Liver (tissue), 9 donors: ENCODE data around the gene ZCWPW1. TPM values are rescaled to one million over a fixed set of nuclear protein-coding genes. Genes with fewer than 3 reads are reported as not detected.

Experiments used
- DNase-seq: peaks from one replicate; pipeline ENCODE4 v3.0.0-alpha.2; 2017; ENCODE audit warnings: low spot score
- H3K27ac ChIP-seq, 2 donors: one replicate each; pipeline ENCODE4 v1.7.0; 2013; ENCODE audit warnings: inconsistent platforms in 2 of 2, low read length in 2 of 2, control low read depth in 1 of 2, low read depth in 1 of 2, mild to moderate bottlenecking in 1 of 2
- H3K27me3 ChIP-seq, 4 donors: one replicate each; pipeline versions ENCODE4 v1.6.1 to v1.7.0; 2013; ENCODE audit warnings: low read length in 3 of 4, inconsistent platforms in 1 of 4, mild to moderate bottlenecking in 1 of 4, moderate library complexity in 1 of 4; ENCODE audit not compliant: control insufficient read depth in 4 of 4, insufficient read depth in 4 of 4
- H3K36me3 ChIP-seq, 4 donors: one replicate each; pipeline versions ENCODE4 v1.6.1 to v1.7.0; 2013; ENCODE audit warnings: low read length in 3 of 4, mild to moderate bottlenecking in 3 of 4, low read depth in 1 of 4, moderate library complexity in 1 of 4; ENCODE audit not compliant: control insufficient read depth in 4 of 4, insufficient read depth in 3 of 4
- H3K4me1 ChIP-seq, 4 donors: one replicate each; pipeline versions ENCODE4 v1.6.1 to v1.7.0; 2013; ENCODE audit warnings: low read length in 3 of 4, mild to moderate bottlenecking in 3 of 4, moderate library complexity in 1 of 4; ENCODE audit not compliant: control insufficient read depth in 4 of 4, insufficient read depth in 4 of 4
- H3K4me3 ChIP-seq, 3 donors: one replicate each; pipeline versions ENCODE4 v1.6.1 to v1.7.0; 2013; ENCODE audit warnings: low read length in 3 of 3, control low read depth in 1 of 3, low read depth in 1 of 3, mild to moderate bottlenecking in 1 of 3
- H3K9ac ChIP-seq, 2 donors: one replicate each; pipeline ENCODE4 v1.7.0; 2013; ENCODE audit warnings: low read length in 2 of 2, mild to moderate bottlenecking in 2 of 2, moderate library complexity in 2 of 2, control low read depth in 1 of 2, low read depth in 1 of 2
- H3K9me3 ChIP-seq, 4 donors: one replicate each; pipeline versions ENCODE4 v1.6.1 to v1.7.0; 2013; ENCODE audit warnings: low read length in 3 of 4; ENCODE audit not compliant: control insufficient read depth in 4 of 4
- CTCF ChIP-seq: fragments of 150-350 bp; IDR thresholded peaks from 2 replicates; pipeline ENCODE4 v1.5.1; 2017; ENCODE audit warnings: improper control_type of control experiment, low read depth, low read length; ENCODE audit not compliant: missing input control
- EGR1 ChIP-seq, 2 donors: IDR thresholded peaks; 2 replicates each; pipeline ENCODE4 v1.6.1; 2016 to 2018; ENCODE audit warnings: antibody characterized with exemption in 2 of 2, low read depth in 2 of 2
- FOXA1 ChIP-seq: IDR thresholded peaks from 2 replicates; pipeline ENCODE4 v1.6.1; 2016; ENCODE audit warnings: antibody characterized with exemption
- FOXA2 ChIP-seq: IDR thresholded peaks from 2 replicates; pipeline ENCODE4 v1.6.1; 2016; ENCODE audit warnings: antibody characterized with exemption
- GABPA ChIP-seq, 2 donors: IDR thresholded peaks in 1 of 2; conservative IDR thresholded peaks in 1 of 2; 2 replicates each; pipeline ENCODE4 v1.6.1; 2016; ENCODE audit warnings: antibody characterized with exemption in 2 of 2, mild to moderate bottlenecking in 1 of 2, moderate library complexity in 1 of 2
- HNF4A ChIP-seq, 2 donors: conservative IDR thresholded peaks; 2 replicates each; pipeline ENCODE4 v1.6.1; 2016; ENCODE audit warnings: antibody characterized with exemption in 2 of 2, mild to moderate bottlenecking in 2 of 2
- JUND ChIP-seq, 2 donors: IDR thresholded peaks; 2 replicates each; pipeline ENCODE4 v1.6.1; 2016; ENCODE audit warnings: antibody characterized with exemption in 2 of 2
- MAX ChIP-seq: IDR thresholded peaks from 2 replicates; pipeline ENCODE4 v1.6.1; 2016; ENCODE audit warnings: antibody characterized with exemption
- NR2F2 ChIP-seq: IDR thresholded peaks from 2 replicates; pipeline ENCODE4 v1.6.1; 2016; ENCODE audit warnings: antibody characterized with exemption
- RXRA ChIP-seq, 2 donors: IDR thresholded peaks; 2 replicates each; pipeline ENCODE4 v1.6.1; 2017 to 2018; ENCODE audit warnings: antibody characterized with exemption in 2 of 2, mild to moderate bottlenecking in 1 of 2
- SP1 ChIP-seq: IDR thresholded peaks from 2 replicates; pipeline ENCODE4 v1.6.1; 2018; ENCODE audit warnings: antibody characterized with exemption, mild to moderate bottlenecking
- WGBS: extraction: QIAGEN DNeasy Blood & Tissue Kit; methylation state at CpG from one replicate; pipeline ENCODE4 v1.1.7; 2013; 5-methylcytosine and 5-hydroxymethylcytosine counted together
- polyA plus RNA-seq, 2 donors: library from polyadenylated mRNA; stranded (reverse) in 1 of 2; unstranded in 1 of 2; fragments of 200-250 nt in 1 of 2; fragments of >200 nt in 1 of 2; fragmentation: Nextera tagmentation in 1 of 2; extraction: Ambion mirVana in 1 of 2; gene quantifications; one replicate each; pipeline versions ENCODE4 v1.2.1 to v1.2.3, GENCODE V29; 2013 to 2015
- total RNA-seq, 2 donors: library from RNA; depleted of rRNA; stranded (reverse); fragments of >200 nt; gene quantifications; one replicate each; pipeline ENCODE4 v1.2.3, GENCODE V29; 2014
- TF ChIP-seq, protein P1 (sequence below): IDR thresholded peaks from 2 replicates; pipeline ENCODE4 v1.6.1; 2016; ENCODE audit warnings: antibody characterized with exemption, mild to moderate bottlenecking
- donor health status: healthy.
- donor health status: healthy.
- donor health status: healthy.
- donor health status: healthy.
- donor health status: healthy.

The ZCWPW1 gene
- total and polyA plus RNA-seq, 4 donors = 1.4 to 3.3 (median 2.8) TPM

GRCh38 chr7:100419660-100420226 is 8.8 kb downstream of the ZCWPW1 start:
- TF ChIP-seq NR2F2 = no peak
- no peak for TF ChIP-seq JUND (IDR thresholded peaks at IDR 0.05)
- no peak for TF ChIP-seq FOXA2
- TF ChIP-seq GABPA (IDR thresholded peaks at IDR 0.05 in 1 of 2, conservative IDR thresholded peaks at IDR 0.05 in 1 of 2) = no peak
- no peak for TF ChIP-seq MAX
- 91% methylated on average over 1 of the region's 1 CpG for WGBS

DNA sequence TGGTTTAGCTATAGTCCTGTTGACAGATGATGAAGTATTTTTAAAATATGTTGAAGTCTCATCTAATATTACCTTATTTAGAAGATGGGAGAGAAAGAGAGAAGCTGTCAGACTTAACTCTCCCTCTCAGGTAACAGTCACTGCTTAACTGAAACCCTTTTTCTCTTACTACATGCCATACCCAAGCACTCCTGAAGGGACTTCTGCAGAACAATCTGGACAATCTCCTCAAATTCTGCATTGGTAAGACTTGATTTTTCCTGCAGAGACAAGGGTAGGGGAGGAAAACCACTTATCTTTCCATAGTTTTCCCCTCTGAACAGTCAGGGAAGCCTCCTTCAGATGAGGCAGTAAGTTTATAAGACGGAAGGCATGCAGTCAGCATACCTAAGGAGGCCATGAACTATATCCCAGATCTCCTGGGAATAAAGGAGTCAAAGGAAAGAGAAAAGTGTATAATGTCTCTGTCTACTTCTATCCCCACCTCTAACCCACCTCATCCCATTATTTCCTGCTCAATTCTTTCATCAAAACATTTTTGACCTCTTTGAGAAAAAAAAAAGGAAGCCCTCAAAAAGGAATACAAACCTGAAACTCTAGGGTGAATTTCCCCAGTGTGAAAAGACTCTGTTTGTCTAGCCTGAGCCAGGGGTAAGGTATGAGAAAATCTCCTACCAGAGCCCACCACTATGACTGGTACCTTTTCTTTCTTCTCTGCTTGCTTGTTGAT is 9.4 kb downstream of the ZCWPW1 start:
- Histone ChIP-seq H3K4me3 (no peak overlapping the region), H3K9ac (no peak overlapping the region), H3K36me3 (no peaks in the 10 kb centered on the region), H3K27me3 (no peaks in the 10 kb centered on the region), H3K27ac (no peak overlapping the region), H3K4me1 (no peaks in the 10 kb centered on the region), H3K9me3 (no peaks in the 10 kb centered on the region)
- DNase-seq = no peak
- 96% methylated on average over 1 of the region's 1 CpG for WGBS
- TF ChIP-seq, protein P1, sequence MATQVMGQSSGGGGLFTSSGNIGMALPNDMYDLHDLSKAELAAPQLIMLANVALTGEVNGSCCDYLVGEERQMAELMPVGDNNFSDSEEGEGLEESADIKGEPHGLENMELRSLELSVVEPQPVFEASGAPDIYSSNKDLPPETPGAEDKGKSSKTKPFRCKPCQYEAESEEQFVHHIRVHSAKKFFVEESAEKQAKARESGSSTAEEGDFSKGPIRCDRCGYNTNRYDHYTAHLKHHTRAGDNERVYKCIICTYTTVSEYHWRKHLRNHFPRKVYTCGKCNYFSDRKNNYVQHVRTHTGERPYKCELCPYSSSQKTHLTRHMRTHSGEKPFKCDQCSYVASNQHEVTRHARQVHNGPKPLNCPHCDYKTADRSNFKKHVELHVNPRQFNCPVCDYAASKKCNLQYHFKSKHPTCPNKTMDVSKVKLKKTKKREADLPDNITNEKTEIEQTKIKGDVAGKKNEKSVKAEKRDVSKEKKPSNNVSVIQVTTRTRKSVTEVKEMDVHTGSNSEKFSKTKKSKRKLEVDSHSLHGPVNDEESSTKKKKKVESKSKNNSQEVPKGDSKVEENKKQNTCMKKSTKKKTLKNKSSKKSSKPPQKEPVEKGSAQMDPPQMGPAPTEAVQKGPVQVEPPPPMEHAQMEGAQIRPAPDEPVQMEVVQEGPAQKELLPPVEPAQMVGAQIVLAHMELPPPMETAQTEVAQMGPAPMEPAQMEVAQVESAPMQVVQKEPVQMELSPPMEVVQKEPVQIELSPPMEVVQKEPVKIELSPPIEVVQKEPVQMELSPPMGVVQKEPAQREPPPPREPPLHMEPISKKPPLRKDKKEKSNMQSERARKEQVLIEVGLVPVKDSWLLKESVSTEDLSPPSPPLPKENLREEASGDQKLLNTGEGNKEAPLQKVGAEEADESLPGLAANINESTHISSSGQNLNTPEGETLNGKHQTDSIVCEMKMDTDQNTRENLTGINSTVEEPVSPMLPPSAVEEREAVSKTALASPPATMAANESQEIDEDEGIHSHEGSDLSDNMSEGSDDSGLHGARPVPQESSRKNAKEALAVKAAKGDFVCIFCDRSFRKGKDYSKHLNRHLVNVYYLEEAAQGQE = no peak
- no peak for TF ChIP-seq EGR1 (IDR thresholded peaks at IDR 0.05; ENCODE audit: low read depth in 2 of 2)

More at GRCh38 chr7:100419660-100420226, 8.8 kb downstream of the ZCWPW1 start:
- H3K36me3 ChIP-seq = no peaks in the 10 kb centered on the region
- no peaks in the 10 kb centered on the region for H3K27me3 ChIP-seq
- no peak overlapping the region for H3K4me3 ChIP-seq
- no peaks in the 10 kb centered on the region for H3K9me3 ChIP-seq
- H3K9ac ChIP-seq = no peak overlapping the region
- DNase-seq = no peak
- H3K4me1 ChIP-seq = no peaks in the 10 kb centered on the region
- H3K27ac ChIP-seq = no peak overlapping the region

DNA sequence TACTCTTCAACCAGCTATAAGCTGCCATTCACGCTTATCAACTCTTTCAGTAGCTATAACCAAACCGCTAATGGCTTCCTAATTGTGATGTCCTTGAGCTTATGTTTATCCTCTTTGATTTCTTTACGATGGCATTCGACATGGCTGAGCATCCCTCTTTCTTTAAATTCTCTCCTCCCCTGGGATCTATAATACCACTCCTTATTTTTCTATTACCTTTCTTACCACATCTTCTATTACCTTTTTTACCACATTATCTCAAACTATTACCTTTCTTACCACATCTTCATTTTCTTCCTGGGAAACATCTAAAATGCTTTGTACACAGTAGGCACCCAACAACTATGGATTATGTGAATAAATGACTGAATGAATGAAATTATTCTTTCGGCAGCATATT is 13.1 kb downstream of the ZCWPW1 start:
- Histone ChIP-seq H3K9me3 (no peaks in the 10 kb centered on the region), H3K27me3 (no peaks in the 10 kb centered on the region), H3K36me3 (no peaks in the 10 kb centered on the region), H3K4me1 (no peaks in the 10 kb centered on the region), H3K9ac (no peak overlapping the region), H3K4me3 (no peak overlapping the region), H3K27ac (no peak overlapping the region)
- DNase-seq = no peak
- 96% methylated on average over 5 of the region's 5 CpGs for WGBS
- TF ChIP-seq CTCF = no peak
- no peak for TF ChIP-seq JUND (IDR thresholded peaks at IDR 0.05)
- TF ChIP-seq, protein P1 = no peak
- TF ChIP-seq SP1 = no peak
- TF ChIP-seq RXRA (IDR thresholded peaks at IDR 0.05) = no peak
- no peak for TF ChIP-seq FOXA1
- no peak for TF ChIP-seq HNF4A (conservative IDR thresholded peaks at IDR 0.05)
